OCI-LY3 (cell line): Measurements from ENCODE around the gene SPAG8.

Experiments used
- CTCF ChIP-seq: fragments of 200-600, 300-600 bp; sonication (generic); IDR thresholded peaks from 2 replicates; pipeline ENCODE4 v1.5.1; 2014; ENCODE audit warnings: antibody characterized with exemption, low read length, low read depth
- EZH2phosphoT487 ChIP-seq: fragments of 200-600 bp; shearing (Covaris generic); IDR thresholded peaks from 2 replicates; pipeline ENCODE4 v1.6.1; 2018; ENCODE audit warnings: antibody characterized with exemption, mixed run types, low read depth

- TF ChIP-seq CTCF: no peak
- TF ChIP-seq EZH2phosphoT487: no peak
Observed at GRCh38 chr9:35818341-35818740, 6.3 kb upstream of the SPAG8 start.
